22Rv1 (cell line): ENCODE data around the gene ZEB1.
"Not testable (repeated sequence)": the region's sequence is repeated elsewhere in the genome, so short reads cannot be mapped to it uniquely, and the experiment has no call there.

ENCODE experiments used
- H3K27ac ChIP-seq: fragments of 450-650 bp; 2 replicates; pipeline ENCODE4 v1.5.1; 2017
- ZFX ChIP-seq: fragments of 450-650 bp; IDR thresholded peaks from 2 replicates; pipeline ENCODE4 v1.6.1; 2017; ENCODE audit warnings: antibody characterized with exemption, borderline replicate concordance
- TF ChIP-seq, protein P1 (sequence below): fragments of 450-650 bp; IDR thresholded peaks from 2 replicates; pipeline ENCODE4 v1.5.1; 2017; ENCODE audit warnings: mild to moderate bottlenecking

ZEB1 gene

DNA sequence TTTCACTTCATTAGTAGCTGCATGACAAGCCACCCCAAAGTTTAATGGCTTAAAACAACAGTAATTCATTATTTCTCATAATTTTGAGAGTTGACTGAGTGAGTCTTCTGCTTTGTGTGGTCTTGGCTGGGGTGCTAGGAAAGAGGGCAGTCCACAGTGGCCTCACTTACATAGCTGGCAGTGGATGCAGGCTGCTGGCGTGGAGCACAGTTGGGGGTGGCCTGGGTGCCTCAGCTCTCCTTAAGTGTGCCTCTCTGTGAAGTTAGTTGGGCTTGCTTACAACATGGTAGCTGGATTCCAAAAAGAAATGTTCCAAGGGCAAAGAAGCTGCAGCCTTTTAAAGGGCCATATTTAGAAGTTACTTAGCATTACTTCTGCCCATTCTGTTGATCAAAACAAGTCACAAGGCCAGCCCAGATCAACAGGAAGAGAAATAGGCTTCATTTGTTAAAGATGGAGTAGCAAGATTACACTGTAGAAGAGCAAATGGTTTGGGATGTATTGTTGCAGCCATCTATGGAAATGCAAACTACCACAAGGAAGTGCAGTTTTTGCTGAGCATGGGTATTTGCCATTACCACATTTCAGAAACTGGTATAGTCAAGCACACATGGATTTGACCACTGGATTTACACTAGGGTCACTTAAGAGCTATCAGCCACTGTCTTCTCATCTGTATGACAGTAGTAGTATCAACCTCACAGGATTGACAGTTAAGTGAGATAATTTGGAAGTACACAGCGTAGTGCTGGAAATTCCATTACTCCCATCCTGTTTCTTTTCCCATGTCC, 33.6 kb downstream of the ZEB1 start:
- H3K27ac ChIP-seq = no peak overlapping the region
- no peak for TF ChIP-seq ZFX
- TF ChIP-seq, protein P1, sequence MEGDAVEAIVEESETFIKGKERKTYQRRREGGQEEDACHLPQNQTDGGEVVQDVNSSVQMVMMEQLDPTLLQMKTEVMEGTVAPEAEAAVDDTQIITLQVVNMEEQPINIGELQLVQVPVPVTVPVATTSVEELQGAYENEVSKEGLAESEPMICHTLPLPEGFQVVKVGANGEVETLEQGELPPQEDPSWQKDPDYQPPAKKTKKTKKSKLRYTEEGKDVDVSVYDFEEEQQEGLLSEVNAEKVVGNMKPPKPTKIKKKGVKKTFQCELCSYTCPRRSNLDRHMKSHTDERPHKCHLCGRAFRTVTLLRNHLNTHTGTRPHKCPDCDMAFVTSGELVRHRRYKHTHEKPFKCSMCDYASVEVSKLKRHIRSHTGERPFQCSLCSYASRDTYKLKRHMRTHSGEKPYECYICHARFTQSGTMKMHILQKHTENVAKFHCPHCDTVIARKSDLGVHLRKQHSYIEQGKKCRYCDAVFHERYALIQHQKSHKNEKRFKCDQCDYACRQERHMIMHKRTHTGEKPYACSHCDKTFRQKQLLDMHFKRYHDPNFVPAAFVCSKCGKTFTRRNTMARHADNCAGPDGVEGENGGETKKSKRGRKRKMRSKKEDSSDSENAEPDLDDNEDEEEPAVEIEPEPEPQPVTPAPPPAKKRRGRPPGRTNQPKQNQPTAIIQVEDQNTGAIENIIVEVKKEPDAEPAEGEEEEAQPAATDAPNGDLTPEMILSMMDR = no peak

- TF ChIP-seq ZFX = no peak
- TF ChIP-seq, protein P1 = no peak
- H3K27ac ChIP-seq = no peak overlapping the region
These were observed 34.6 kb downstream of the ZEB1 start for GRCh38 chr10:31353574-31353973.

- no peak overlapping the region for H3K27ac ChIP-seq
- TF ChIP-seq ZFX = no peak
- TF ChIP-seq, protein P1 = no peak
These were observed 39.8 kb downstream of the ZEB1 start for GRCh38 chr10:31358688-31359330.

GRCh38 chr10:31359979-31360378, 41.0 kb downstream of the ZEB1 start:
- TF ChIP-seq ZFX = no peak
- TF ChIP-seq, protein P1 = no peak

DNA sequence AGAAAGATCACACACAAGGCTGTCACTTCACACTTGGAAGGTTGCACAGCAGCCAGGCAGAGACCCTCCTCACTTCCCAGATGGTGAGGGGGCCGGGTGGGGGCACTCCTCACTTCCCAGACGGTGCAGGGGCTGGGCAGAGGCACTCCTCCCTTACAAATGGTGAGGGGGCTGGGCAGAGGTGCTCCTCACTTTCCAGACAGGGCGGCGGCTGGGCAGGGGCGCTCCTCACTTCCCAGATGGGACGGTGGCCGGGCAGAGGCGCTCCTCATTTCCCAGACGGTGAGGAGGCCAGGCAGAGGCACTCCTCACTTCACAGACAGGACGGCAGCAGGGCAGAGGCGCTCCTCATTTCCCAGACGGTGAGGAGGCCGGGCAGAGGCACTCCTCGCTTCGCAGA, 42.5 kb downstream of the ZEB1 start:
- not testable (repeated sequence) for H3K27ac ChIP-seq

More at GRCh38 chr10:31359979-31360378, 41.0 kb downstream of the ZEB1 start:
- no peak overlapping the region for H3K27ac ChIP-seq

- H3K27ac ChIP-seq = no peak overlapping the region
- TF ChIP-seq, protein P1 = no peak
- TF ChIP-seq ZFX = no peak
These were observed 43.1 kb downstream of the ZEB1 start for GRCh38 chr10:31362023-31362641.

GRCh38 chr10:31363696-31364095, 44.7 kb downstream of the ZEB1 start:
- H3K27ac ChIP-seq = not testable (repeated sequence)

GRCh38 chr10:31364238-31364637, 45.2 kb downstream of the ZEB1 start:
- H3K27ac ChIP-seq = not testable (repeated sequence)
